Thymus (tissue), 11 donors: ENCODE results near the gene DUSP10. TPM values are rescaled to one million over a fixed set of nuclear protein-coding genes. Genes with fewer than 3 reads are reported as not detected.

Experiments
- DNase-seq, 9 donors: peaks; one replicate each; pipeline ENCODE4 v3.0.0-alpha.2; 2013; ENCODE audit warnings: low spot score in 9 of 9, low read depth in 6 of 9, missing footprints in 1 of 9
- H3K27ac ChIP-seq, 2 donors: one replicate each; pipeline ENCODE4 v1.5.1; 2013; ENCODE audit warnings: control low read depth in 1 of 2, low read depth in 1 of 2, low read length in 1 of 2, mild to moderate bottlenecking in 1 of 2, moderate library complexity in 1 of 2
- H3K27me3 ChIP-seq, 2 donors: one replicate each; pipeline ENCODE4 v1.5.1; 2013; ENCODE audit warnings: low read length in 1 of 2; ENCODE audit not compliant: control insufficient read depth in 2 of 2, insufficient read depth in 1 of 2
- H3K36me3 ChIP-seq, 2 donors: one replicate each; pipeline ENCODE4 v1.5.1; 2013; ENCODE audit warnings: low read length in 1 of 2, mild to moderate bottlenecking in 1 of 2, moderate library complexity in 1 of 2; ENCODE audit not compliant: control insufficient read depth in 2 of 2, insufficient read depth in 2 of 2
- H3K4me1 ChIP-seq, 2 donors: one replicate each; pipeline ENCODE4 v1.5.1; 2013; ENCODE audit warnings: low read length in 2 of 2; ENCODE audit not compliant: control insufficient read depth in 2 of 2, insufficient read depth in 2 of 2
- H3K4me3 ChIP-seq, 2 donors: one replicate each; pipeline ENCODE4 v1.5.1; 2013; ENCODE audit warnings: low read length in 2 of 2, control low read depth in 1 of 2, mild to moderate bottlenecking in 1 of 2
- H3K9me3 ChIP-seq, 2 donors: one replicate each; pipeline ENCODE4 v1.5.1; 2013; ENCODE audit warnings: low read length in 1 of 2, mild to moderate bottlenecking in 1 of 2; ENCODE audit not compliant: control insufficient read depth in 2 of 2, insufficient read depth in 1 of 2
- WGBS: extraction: QIAGEN DNeasy Blood & Tissue Kit; methylation state at CpG from one replicate; pipeline ENCODE4 v1.1.7; 2013; 5-methylcytosine and 5-hydroxymethylcytosine counted together
- polyA plus RNA-seq: library from polyadenylated mRNA; stranded (reverse); fragments of 200-250 nt; gene quantifications from one replicate; pipeline ENCODE4 v1.2.3, GENCODE V29; 2013
- total RNA-seq: library from RNA; stranded (reverse); fragments of 120-200 nt; gene quantifications from one replicate; pipeline ENCODE4 v1.2.4, GENCODE V29; 2013
- donor health status: healthy.

DUSP10 gene
- total and polyA plus RNA-seq, 2 donors = 9.3 to 11.3 TPM

DNA sequence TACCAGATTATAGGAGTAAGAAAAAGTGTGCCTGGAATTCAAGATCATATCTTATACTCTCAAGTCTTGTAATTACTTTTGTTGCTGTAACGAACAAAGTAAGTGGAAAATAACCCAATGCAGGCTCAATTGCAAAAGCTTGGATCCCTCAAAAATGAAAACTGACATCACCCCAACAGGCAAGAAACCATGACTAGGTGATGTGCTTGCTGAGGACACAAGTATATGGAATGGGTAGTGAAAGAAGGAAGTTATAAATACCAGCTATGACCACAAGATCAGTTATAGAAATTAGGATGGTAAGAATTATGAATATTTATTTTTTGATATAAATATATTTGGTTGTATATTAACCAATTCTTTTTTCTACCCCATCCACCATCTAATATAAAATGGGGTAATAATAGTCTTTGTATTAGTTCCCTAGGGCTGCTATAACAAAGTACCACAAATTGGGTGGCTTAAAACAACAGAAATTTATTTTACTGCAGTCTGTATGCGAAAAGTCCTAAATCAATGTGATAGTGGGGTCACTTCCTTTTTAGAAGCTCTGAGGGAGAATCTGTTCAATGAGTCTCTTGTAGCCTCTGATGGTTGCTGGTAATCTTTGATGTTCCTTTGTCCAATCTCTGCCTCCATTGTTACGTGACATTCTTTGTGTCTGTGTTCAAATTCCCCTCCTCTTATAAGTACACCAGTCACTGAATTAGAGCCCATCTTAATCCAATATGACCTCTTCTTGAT is 45.0 kb downstream of the DUSP10 start:
- WGBS = 80% methylated on average over 3 of the region's 3 CpGs
- no peak for DNase-seq
- no peaks in the 10 kb centered on the region for H3K9me3 ChIP-seq
- H3K4me1 ChIP-seq = no peaks in the 10 kb centered on the region
- H3K36me3 ChIP-seq = no peaks in the 10 kb centered on the region
- H3K27ac ChIP-seq = no peak overlapping the region
- H3K27me3 ChIP-seq = no peaks in the 10 kb centered on the region
- H3K4me3 ChIP-seq = no peak overlapping the region

DNA sequence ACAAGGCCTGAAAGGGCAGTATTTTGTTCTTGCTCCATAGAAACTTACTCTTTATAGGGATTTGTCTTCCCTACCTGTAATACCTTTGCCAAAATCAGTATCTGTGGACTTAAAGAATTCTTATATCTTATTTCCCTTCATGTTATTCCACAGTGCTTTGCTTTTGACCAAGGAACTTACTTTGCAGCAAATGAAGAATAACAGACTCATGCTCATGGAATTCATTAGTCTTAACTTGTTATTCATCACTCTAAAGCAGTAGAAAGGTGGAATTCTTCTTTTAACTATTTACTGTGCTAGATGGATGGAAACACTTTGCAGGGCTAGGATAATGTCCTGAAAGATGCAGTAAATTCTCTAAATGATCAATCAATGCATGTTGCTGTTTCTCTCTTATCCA is 45.9 kb downstream of the DUSP10 start:
- Histone ChIP-seq H3K36me3 (no peaks in the 10 kb centered on the region), H3K4me3 (no peak overlapping the region), H3K27ac (no peak overlapping the region)

DNA sequence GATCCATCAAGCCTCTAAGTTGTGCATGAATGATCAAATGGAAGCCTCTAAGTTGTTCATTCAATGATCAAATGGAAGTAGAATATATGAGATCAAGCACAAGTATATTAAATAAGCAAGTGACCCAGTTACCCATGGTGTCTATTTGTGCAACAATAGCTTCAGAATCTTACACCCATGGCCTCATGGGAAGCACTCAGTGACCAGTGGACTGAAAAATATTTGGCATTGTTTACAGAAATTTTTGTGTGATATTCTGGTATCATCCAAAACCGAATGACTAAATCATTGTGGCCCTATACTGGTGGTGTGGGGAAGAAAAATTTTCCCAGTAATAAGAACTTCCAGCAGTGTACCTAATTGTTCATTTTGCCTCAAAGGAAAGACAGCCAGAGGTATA is 46.6 kb downstream of the DUSP10 start:
- Histone ChIP-seq H3K9me3 (no peaks in the 10 kb centered on the region), H3K4me3 (no peak overlapping the region), H3K27me3 (no peaks in the 10 kb centered on the region), H3K4me1 (no peaks in the 10 kb centered on the region), H3K36me3 (no peaks in the 10 kb centered on the region), H3K27ac (no peak overlapping the region)
- WGBS = 100% methylated on average over 1 of the region's 1 CpG
- no peak for DNase-seq

More for the DNA sequence above, 45.9 kb downstream of the DUSP10 start:
- H3K9me3 ChIP-seq = no peaks in the 10 kb centered on the region
- no peaks in the 10 kb centered on the region for H3K4me1 ChIP-seq
- H3K27me3 ChIP-seq = no peaks in the 10 kb centered on the region
- DNase-seq = no peak

DNA sequence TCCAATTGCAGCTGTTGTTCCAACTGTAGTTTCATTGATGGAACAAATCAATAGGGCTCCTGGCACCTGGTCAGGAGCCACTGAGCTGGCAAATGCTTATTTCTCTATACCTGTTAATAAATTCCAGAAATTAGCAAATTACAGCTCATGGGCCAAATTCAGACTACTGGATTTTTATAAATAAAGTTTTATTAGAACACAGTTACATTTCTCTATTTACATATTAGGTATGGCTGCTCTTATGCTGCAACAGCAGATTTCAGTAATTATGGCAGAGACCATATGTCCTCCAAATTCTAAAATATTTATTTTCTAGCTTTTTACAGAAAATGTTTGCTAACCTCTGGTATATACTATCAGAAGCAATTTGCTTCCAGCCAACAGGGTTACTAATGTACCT is 47.8 kb downstream of the DUSP10 start:
- H3K27ac ChIP-seq = no peak overlapping the region

DNA sequence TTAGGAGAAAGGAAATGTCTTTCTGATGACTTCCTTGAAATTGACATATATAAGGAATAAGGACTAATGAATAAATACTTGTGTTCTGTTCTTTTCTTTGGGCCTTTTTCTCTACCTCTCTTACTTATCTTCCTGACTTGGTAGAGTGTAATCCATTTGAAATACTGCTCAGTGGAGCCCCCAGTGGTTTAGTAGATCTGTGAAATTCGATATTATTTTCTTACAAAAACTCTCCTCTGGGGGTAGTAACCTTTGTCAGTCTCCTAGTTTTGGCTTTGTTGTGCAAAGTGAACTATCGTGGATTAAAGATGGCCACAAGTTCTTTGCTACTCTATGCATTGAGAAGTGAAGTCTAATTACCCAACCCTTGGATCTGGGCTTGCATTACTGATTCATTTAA is 48.8 kb downstream of the DUSP10 start:
- 97% methylated on average over 2 of the region's 2 CpGs for WGBS
- Histone ChIP-seq H3K4me1 (peaks cover 0 to 5% of the 10 kb centered on the region in 2 donors), H3K27ac (no peak overlapping the region), H3K9me3 (no peaks in the 10 kb centered on the region), H3K4me3 (no peak overlapping the region), H3K36me3 (no peaks in the 10 kb centered on the region), H3K27me3 (no peaks in the 10 kb centered on the region)
- DNase-seq = no peak

More for the DNA sequence above, 47.8 kb downstream of the DUSP10 start:
- Histone ChIP-seq H3K27me3 (no peaks in the 10 kb centered on the region), H3K4me3 (no peak overlapping the region), H3K4me1 (no peaks in the 10 kb centered on the region), H3K9me3 (no peaks in the 10 kb centered on the region), H3K36me3 (no peaks in the 10 kb centered on the region)
- DNase-seq = no peak

DNA sequence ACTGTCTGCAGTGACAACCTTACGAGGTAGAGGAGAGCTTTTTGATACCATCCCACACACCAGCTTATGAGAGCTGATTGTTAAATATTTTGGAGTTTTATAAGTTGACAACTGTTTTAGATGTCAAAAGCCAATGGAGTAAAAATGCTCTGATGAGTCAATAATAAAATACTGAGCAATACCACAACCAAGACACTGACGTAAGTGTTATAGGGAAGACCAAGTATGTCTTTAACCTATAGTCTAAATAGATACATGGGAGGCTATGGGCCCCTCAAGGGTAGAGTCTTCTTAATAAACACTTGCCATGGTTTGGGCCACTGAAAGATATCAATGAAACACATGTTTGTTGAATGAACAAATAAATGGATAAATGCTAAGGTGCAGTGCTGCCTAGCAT is 49.2 kb downstream of the DUSP10 start:
- DNase-seq = no peak
- Histone ChIP-seq H3K36me3 (no peaks in the 10 kb centered on the region), H3K27me3 (no peaks in the 10 kb centered on the region), H3K4me3 (no peak overlapping the region), H3K27ac (no peak overlapping the region), H3K4me1 (peaks cover 0 to 5% of the 10 kb centered on the region in 2 donors), H3K9me3 (no peaks in the 10 kb centered on the region)
- 73% methylated on average over 2 of the region's 2 CpGs for WGBS

DNA sequence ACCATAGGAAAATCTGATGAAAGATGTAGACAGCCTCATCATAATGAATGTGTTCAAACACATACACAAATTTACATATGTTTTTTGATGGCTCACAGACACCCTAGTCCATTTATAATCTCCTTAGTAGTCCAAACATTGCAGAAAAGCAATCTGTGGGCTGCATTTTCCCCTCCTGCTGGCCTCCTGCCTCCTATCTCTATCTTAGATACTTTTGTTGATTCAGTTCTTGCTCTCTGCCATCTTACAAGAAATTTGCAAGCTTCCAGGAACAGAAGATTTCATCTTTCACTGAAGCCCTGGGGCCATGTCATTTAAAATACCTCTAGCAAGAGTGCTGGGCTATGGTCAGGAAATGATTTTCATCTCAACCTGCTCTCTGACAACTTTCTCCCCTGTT is 50.6 kb downstream of the DUSP10 start:
- no peak for DNase-seq
- peaks cover 0 to 5% of the 10 kb centered on the region in 2 donors for H3K4me1 ChIP-seq
- H3K27ac ChIP-seq = no peak overlapping the region
- no peak overlapping the region for H3K4me3 ChIP-seq
- no peaks in the 10 kb centered on the region for H3K9me3 ChIP-seq
- no peaks in the 10 kb centered on the region for H3K27me3 ChIP-seq
- H3K36me3 ChIP-seq = no peaks in the 10 kb centered on the region

DNA sequence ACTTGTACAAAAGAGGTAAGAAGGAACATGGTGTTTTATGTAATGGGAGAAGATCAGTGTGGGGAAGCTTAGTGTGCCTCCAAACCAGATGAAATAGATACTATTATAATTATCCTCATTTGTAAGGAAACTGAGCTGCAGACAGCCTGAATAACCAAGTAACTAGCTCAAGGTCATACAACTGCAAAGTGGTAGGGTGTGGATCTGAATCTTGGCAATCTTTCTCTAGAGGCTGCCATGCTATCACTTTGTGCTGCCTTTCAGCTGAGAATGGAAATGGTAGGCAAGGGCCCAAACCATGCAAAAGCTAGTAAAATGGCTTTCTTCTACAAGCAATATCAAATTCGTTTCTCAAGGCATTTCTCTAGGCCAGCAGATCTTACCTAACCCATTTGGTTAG is 51.0 kb downstream of the DUSP10 start:
- Histone ChIP-seq H3K36me3 (no peaks in the 10 kb centered on the region), H3K9me3 (no peaks in the 10 kb centered on the region), H3K4me1 (peaks cover 0 to 5% of the 10 kb centered on the region in 2 donors), H3K27me3 (no peaks in the 10 kb centered on the region), H3K4me3 (no peak overlapping the region), H3K27ac (no peak overlapping the region)
- WGBS = 96% methylated on average over 1 of the region's 1 CpG
- no peak for DNase-seq

DNA sequence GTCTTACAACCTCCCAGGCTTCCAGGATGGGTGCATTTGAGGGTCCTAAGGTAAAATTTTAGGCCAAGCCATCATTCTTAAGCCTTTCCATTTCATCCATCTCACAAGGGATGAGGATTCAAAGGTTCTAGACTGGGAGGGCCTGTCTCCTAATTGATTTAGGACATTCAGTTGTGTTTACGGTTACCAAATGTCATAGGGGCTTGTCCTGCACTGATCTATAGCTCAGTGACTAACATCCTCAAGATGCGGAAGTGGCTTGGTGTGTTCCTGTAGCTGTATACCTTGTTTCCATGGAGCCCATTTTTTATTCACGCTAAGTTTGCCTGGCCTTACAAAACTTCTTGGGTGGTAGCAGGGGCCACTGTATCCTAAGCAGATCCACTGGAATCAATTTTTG is 52.8 kb downstream of the DUSP10 start:
- Histone ChIP-seq H3K4me1 (peaks cover 0 to 5% of the 10 kb centered on the region in 2 donors), H3K27ac (no peak overlapping the region), H3K27me3 (no peaks in the 10 kb centered on the region), H3K9me3 (no peaks in the 10 kb centered on the region), H3K36me3 (no peaks in the 10 kb centered on the region), H3K4me3 (no peak overlapping the region)
- 90% methylated on average over 3 of the region's 3 CpGs for WGBS
- DNase-seq = no peak
